GM12878 (cell line): ENCODE data around the gene SLF1. TPM values are rescaled to one million over a fixed set of nuclear protein-coding genes. Genes with fewer than 3 reads are reported as not detected.

Source experiments
- ATAC-seq: fragments of 200-7000 bp; cut with Tn5 transposase; 3 replicates; pipeline ENCODE4 v1.9.1; 2020; ENCODE audit warnings: mild to moderate bottlenecking, moderate library complexity
- BruUV-seq: library from RNA; stranded (reverse); fragments of 400-500 nt; replicated peaks from 2 replicates; lab custom pipeline; 2021; lab: Mats Ljungman, UMichigan
- CTCF ChIA-PET: fragments of 300-600 bp; sonication (Branson Sonifier 250); formaldehyde crosslinking; extraction: SDS; loops from one replicate; lab custom pipeline; 2021; ENCODE audit warnings: inconsistent platforms; lab: Yijun Ruan, JAX
- POLR2A ChIA-PET: fragments of 350-600 bp; formaldehyde crosslinking; extraction: SDS; loops from one replicate; lab custom pipeline; 2021; ENCODE audit warnings: inconsistent platforms; lab: Charles Lee
- RAD21 ChIA-PET: fragments of 300-600 bp; sonication (Branson Sonifier 250); formaldehyde crosslinking; loops from one replicate; lab custom pipeline; 2023; ENCODE audit warnings: antibody characterized with exemption; ENCODE audit not compliant: unreplicated experiment; lab: Charles Lee
- SMC1A ChIA-PET: fragments of 300-600 bp; sonication (Branson Sonifier 250); formaldehyde crosslinking; loops from one replicate; lab custom pipeline; 2023; ENCODE audit not compliant: unreplicated experiment, uncharacterized antibody; lab: Charles Lee
- DNase-seq: peaks from one replicate; pipeline ENCODE4 v3.0.0-alpha.2; 2011; ENCODE audit warnings: low read depth, low spot score
- FAIRE-seq: peaks from 3 replicates; lab custom pipeline; 2011; peaks lifted over from hg19 to GRCh38; lab: Jason Lieb, UNC
- H2AFZ ChIP-seq: 2 replicates; pipeline ENCODE4 v1.6.0; 2011; ENCODE audit warnings: low read depth, low read length, control low read depth; ENCODE audit not compliant: control insufficient read depth
- H3K27ac ChIP-seq: 2 replicates; pipeline ENCODE4 v1.5.1; 2011; ENCODE audit warnings: control low read depth; ENCODE audit not compliant: control insufficient read depth, insufficient read depth
- H3K27me3 ChIP-seq, 2 experiments: replicated peaks in 1 of 2; 2 replicates each; pipeline versions ENCODE4 v1.6.0 to v1.6.1; 2011; ENCODE audit warnings: low read length in 1 of 2; ENCODE audit not compliant: control insufficient read depth in 2 of 2, insufficient read depth in 2 of 2
- H3K36me3 ChIP-seq, 2 experiments: 2 replicates each; pipeline ENCODE4 v1.5.1; 2011; ENCODE audit warnings: low read length in 1 of 2; ENCODE audit not compliant: control insufficient read depth in 2 of 2, insufficient read depth in 2 of 2
- H3K4me1 ChIP-seq: 2 replicates; pipeline ENCODE4 v1.6.1; 2011; ENCODE audit warnings: mild to moderate bottlenecking, low read length, moderate library complexity, mixed read lengths; ENCODE audit not compliant: control insufficient read depth, insufficient read depth
- H3K4me2 ChIP-seq: 2 replicates; pipeline ENCODE4 v1.6.0; 2011; ENCODE audit warnings: control low read depth; ENCODE audit not compliant: control insufficient read depth, insufficient read depth
- H3K4me3 ChIP-seq: fragments of 200-600 bp; sonication (generic); 2 replicates; pipeline ENCODE4 v1.5.1; 2016
- H3K79me2 ChIP-seq: 2 replicates; pipeline ENCODE4 v1.6.0; 2011; ENCODE audit warnings: low read length; ENCODE audit not compliant: control insufficient read depth, insufficient read depth
- H3K9ac ChIP-seq: 2 replicates; pipeline ENCODE4 v1.8.0; 2011; ENCODE audit warnings: low read length, control low read depth, mixed read lengths; ENCODE audit not compliant: control insufficient read depth, insufficient read depth
- H3K9me3 ChIP-seq: replicated peaks from 3 replicates; pipeline ENCODE4 v1.5.1; 2011; ENCODE audit warnings: mild to moderate bottlenecking, low read length; ENCODE audit not compliant: control insufficient read depth, insufficient read depth
- H4K20me1 ChIP-seq: 2 replicates; pipeline ENCODE4 v1.6.0; 2011; ENCODE audit not compliant: control insufficient read depth, insufficient read depth
- CTCF ChIP-seq, 3 experiments: IDR thresholded peaks in 2 of 3; conservative IDR thresholded peaks in 1 of 3; 2 replicates each; pipeline ENCODE4 v1.5.1; 2011; ENCODE audit warnings: low read depth in 3 of 3, low read length in 3 of 3, mild to moderate bottlenecking in 3 of 3, control low read depth in 2 of 3, moderate library complexity in 2 of 3, inconsistent platforms in 1 of 3, mixed read lengths in 1 of 3; ENCODE audit not compliant: control insufficient read depth in 2 of 3, insufficient read depth in 1 of 3; ENCODE audit errors: extremely low read depth in 1 of 3
- NFIC ChIP-seq: IDR thresholded peaks from 2 replicates; pipeline ENCODE4 v1.6.1; 2012; ENCODE audit warnings: low read depth, mild to moderate bottlenecking, inconsistent platforms, low read length, moderate library complexity
- PML ChIP-seq: IDR thresholded peaks from 2 replicates; pipeline ENCODE4 v1.6.1; 2012; ENCODE audit warnings: low read length, inconsistent platforms
- RBBP5 ChIP-seq: fragments of 200-600 bp; sonication (generic); conservative IDR thresholded peaks from 2 replicates; pipeline ENCODE4 v1.6.1; 2016
- SMAD1 ChIP-seq: fragments of 450-650 bp; IDR thresholded peaks from 2 replicates; pipeline ENCODE4 v1.6.1; 2018; ENCODE audit warnings: mild to moderate bottlenecking, low read depth; ENCODE audit not compliant: partially characterized antibody
- YBX1 ChIP-seq: fragments of 450-650 bp; IDR thresholded peaks from 2 replicates; pipeline ENCODE4 v1.6.1; 2016; ENCODE audit warnings: antibody characterized with exemption
- ZBED1 ChIP-seq: IDR thresholded peaks from 2 replicates; pipeline ENCODE4 v1.6.1; 2016; ENCODE audit warnings: borderline replicate concordance
- ZBTB11 ChIP-seq: fragments of 450-650 bp; formaldehyde crosslinking; IDR thresholded peaks from 2 replicates; pipeline ENCODE4 v1.5.0; 2022; ENCODE audit warnings: mild to moderate bottlenecking, missing genetic modification characterization
- ZNF24 ChIP-seq: fragments of 450-650 bp; IDR thresholded peaks from 2 replicates; pipeline ENCODE4 v1.6.1; 2017; ENCODE audit warnings: antibody characterized with exemption, mild to moderate bottlenecking
- ZNF622 ChIP-seq: fragments of 450-650 bp; IDR thresholded peaks from 2 replicates; pipeline ENCODE4 v1.6.1; 2017; ENCODE audit warnings: mild to moderate bottlenecking, inconsistent platforms
- WGBS: methylation state at CpG from one replicate; pipeline ENCODE4 v1.1.6; 2016; ENCODE audit warnings: low lambda C conversion rate; ENCODE audit not compliant: insufficient replicate concordance, insufficient coverage; ENCODE audit errors: missing lambda C conversion rate; 5-methylcytosine and 5-hydroxymethylcytosine counted together
- in situ Hi-C: fragments of 300-500 bp; cut with MboI; formaldehyde crosslinking; loops from 9 replicates; pipeline ENCODE4 v1.14.3; 2018; ENCODE audit warnings: mixed read lengths
- intact Hi-C: fragments of 100-400 bp; cut with micrococcal nuclease; formaldehyde crosslinking; loops from one replicate; pipeline ENCODE4 v1.14.2; 2022; ENCODE audit not compliant: unreplicated experiment
- polyA plus RNA-seq, 11 experiments: library from polyadenylated mRNA; depleted of rRNA in 4 of 11; unstranded in 6 of 11; stranded (reverse) in 5 of 11; fragments of >200 nt; fragmentation: Nextera tagmentation in 4 of 11; fragmentation: Illumina TruSeq in 1 of 11; extraction: Ambion mirVana in 4 of 11; extraction: Trizol in 1 of 11; gene quantifications; 1 replicate in 1 of 11; 2 replicates in 10 of 11; pipeline versions ENCODE4 v1.2.1 to v1.2.3, GENCODE V29; 2011 to 2016; ENCODE audit warnings: inconsistent platforms in 2 of 11, missing spikeins in 2 of 11, low read depth in 1 of 11
- total RNA-seq, 4 experiments: library from RNA; depleted of rRNA in 3 of 4; stranded (reverse); fragments of >200 nt in 3 of 4; fragmentation: Illumina TruSeq in 1 of 4; extraction: Trizol in 1 of 4; gene quantifications; 2 replicates each; pipeline versions ENCODE4 v1.2.1 to v1.2.3, GENCODE V29; 2013 to 2021
- TF ChIP-seq, protein P1 (sequence below): IDR thresholded peaks from 2 replicates; pipeline ENCODE4 v1.6.1; 2011; ENCODE audit warnings: mild to moderate bottlenecking, low read depth, low read length, moderate library complexity; ENCODE audit not compliant: insufficient replicate concordance
- TF ChIP-seq, protein P2 (sequence below): IDR thresholded peaks from 2 replicates; pipeline ENCODE4 v1.6.1; 2012; ENCODE audit warnings: low read depth, low read length, improper control_type of control experiment

SLF1 gene
- total and polyA plus RNA-seq, 10 of the 15 experiments (the other 5 are each of a cell fraction or from before 2014, with no cell fraction given), result 8.1 to 27.0 (median 13.4) TPM

GRCh38 chr5:94692581-94692980 lies 74.1 kb downstream of the SLF1 start:
- in situ Hi-C loops, result loop anchor here (25.0 kb wide), 1 partner anchor 1105 kb away; the partner anchor contains the start of genes NR2F1 and NR2F1-AS1
- Histone ChIP-seq H3K9me3 (no peaks in the 10 kb centered on the region), H3K36me3 (no peaks in the 10 kb centered on the region; a peak in 2 of 4 replicates), H3K4me2 (no peak overlapping the region), H3K4me3 (no peak overlapping the region), H4K20me1 (no peaks in the 10 kb centered on the region), H3K27ac (no peak overlapping the region), H2AFZ (no peak overlapping the region), H3K4me1 (no peaks in the 10 kb centered on the region), H3K9ac (no peak overlapping the region), H3K79me2 (no peaks in the 10 kb centered on the region), H3K27me3 (no peaks in the 10 kb centered on the region)
- TF ChIP-seq, protein P1, sequence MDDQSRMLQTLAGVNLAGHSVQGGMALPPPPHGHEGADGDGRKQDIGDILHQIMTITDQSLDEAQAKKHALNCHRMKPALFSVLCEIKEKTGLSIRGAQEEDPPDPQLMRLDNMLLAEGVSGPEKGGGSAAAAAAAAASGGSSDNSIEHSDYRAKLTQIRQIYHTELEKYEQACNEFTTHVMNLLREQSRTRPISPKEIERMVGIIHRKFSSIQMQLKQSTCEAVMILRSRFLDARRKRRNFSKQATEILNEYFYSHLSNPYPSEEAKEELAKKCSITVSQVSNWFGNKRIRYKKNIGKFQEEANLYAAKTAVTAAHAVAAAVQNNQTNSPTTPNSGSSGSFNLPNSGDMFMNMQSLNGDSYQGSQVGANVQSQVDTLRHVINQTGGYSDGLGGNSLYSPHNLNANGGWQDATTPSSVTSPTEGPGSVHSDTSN, result no peak
- TF ChIP-seq PML (no peak), SMAD1 (no peak), ZNF622 (no peak), ZNF24 (no peak), ZBED1 (no peak), ZBTB11 (no peak), NFIC (no peak), YBX1 (no peak), RBBP5 (no peak), CTCF (IDR thresholded peaks at IDR 0.05 in 2 of 3, conservative IDR thresholded peaks at IDR 0.05 in 1 of 3; ENCODE audit: control insufficient read depth in 2 of 3, extremely low read depth in 1 of 3, insufficient read depth in 1 of 3, low read depth in 3 of 3, low read length in 3 of 3) (no peak)
- TF ChIP-seq, protein P2, sequence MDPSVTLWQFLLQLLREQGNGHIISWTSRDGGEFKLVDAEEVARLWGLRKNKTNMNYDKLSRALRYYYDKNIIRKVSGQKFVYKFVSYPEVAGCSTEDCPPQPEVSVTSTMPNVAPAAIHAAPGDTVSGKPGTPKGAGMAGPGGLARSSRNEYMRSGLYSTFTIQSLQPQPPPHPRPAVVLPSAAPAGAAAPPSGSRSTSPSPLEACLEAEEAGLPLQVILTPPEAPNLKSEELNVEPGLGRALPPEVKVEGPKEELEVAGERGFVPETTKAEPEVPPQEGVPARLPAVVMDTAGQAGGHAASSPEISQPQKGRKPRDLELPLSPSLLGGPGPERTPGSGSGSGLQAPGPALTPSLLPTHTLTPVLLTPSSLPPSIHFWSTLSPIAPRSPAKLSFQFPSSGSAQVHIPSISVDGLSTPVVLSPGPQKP, result no peak
- no TSS peak for BruUV-seq
- WGBS, result 82% methylated on average over 3 of the region's 3 CpGs
- SMC1A ChIA-PET, result interaction anchor here (0.7 to 2.2 kb wide), 21 partner anchors 10 to 201 kb away, joined by 3 to 10 read pairs (median 4); no protein-coding TSS in a partner anchor
- RAD21 ChIA-PET, result interaction anchor here (0.9 to 1.8 kb wide), 10 partner anchors 10 to 1110 kb away, joined by 3 to 23 read pairs (median 4); partner anchors contain the start of genes KIAA0825, NR2F1 and SLF1
- FAIRE-seq (no peak), DNase-seq (no peak), ATAC-seq (no peak)
- intact Hi-C loops, result no loop called here
- CTCF ChIA-PET, result interaction anchor here (0.7 to 2.0 kb wide), 19 partner anchors 10 to 480 kb away, joined by 3 to 30 read pairs (median 3); partner anchors contain the start of genes KIAA0825 and SLF1
- POLR2A ChIA-PET, result no interaction called here
